Suprapubic skin (tissue), 4 donors: ENCODE results near the gene TSPAN33. TPM values are rescaled to one million over a fixed set of nuclear protein-coding genes. Genes with fewer than 3 reads are reported as not detected.

ENCODE experiments used
- DNase-seq, 2 donors: peaks; one replicate each; pipeline ENCODE4 v3.0.0-alpha.2; 2019; ENCODE audit warnings: low spot score in 2 of 2
- H3K27ac ChIP-seq: fragments of 200-600 bp; sonication (generic); one replicate; pipeline ENCODE4 v1.5.1; 2019
- H3K27me3 ChIP-seq: fragments of 200-600 bp; sonication (generic); one replicate; pipeline ENCODE4 v1.5.1; 2019
- H3K36me3 ChIP-seq: fragments of 200-600 bp; sonication (generic); one replicate; pipeline ENCODE4 v1.5.1; 2019
- H3K4me1 ChIP-seq: fragments of 200-600 bp; sonication (generic); one replicate; pipeline ENCODE4 v1.5.1; 2019
- H3K4me3 ChIP-seq: fragments of 200-600 bp; sonication (generic); one replicate; pipeline ENCODE4 v1.5.1; 2019; ENCODE audit warnings: mild to moderate bottlenecking
- H3K9me3 ChIP-seq: fragments of 200-600 bp; sonication (generic); one replicate; pipeline ENCODE4 v1.5.1; 2019
- CTCF ChIP-seq, 2 donors: fragments of 200-600 bp in 1 of 2; fragments of 450-650 bp in 1 of 2; sonication (generic) in 1 of 2; IDR thresholded peaks; one replicate each; pipeline ENCODE4 v1.5.1; 2016 to 2019; ENCODE audit warnings: antibody characterized with exemption in 2 of 2, mild to moderate bottlenecking in 1 of 2, moderate library complexity in 1 of 2
- EP300 ChIP-seq: sonication (generic); formaldehyde crosslinking; IDR thresholded peaks from one replicate; pipeline ENCODE4 v1.6.1; 2017; ENCODE audit warnings: antibody characterized with exemption
- POLR2A ChIP-seq, 2 donors: fragments of 450-650 bp; IDR thresholded peaks; one replicate each; pipeline ENCODE4 v1.6.1; 2017; ENCODE audit warnings: antibody characterized with exemption in 2 of 2, mild to moderate bottlenecking in 2 of 2, moderate library complexity in 2 of 2
- POLR2AphosphoS5 ChIP-seq, 3 donors: sonication (generic); formaldehyde crosslinking; IDR thresholded peaks; one replicate each; pipeline ENCODE4 v1.6.1; 2017; ENCODE audit warnings: antibody characterized with exemption in 3 of 3
- WGBS: methylation state at CpG from one replicate; pipeline ENCODE4 v1.1.5; 2018; 5-methylcytosine and 5-hydroxymethylcytosine counted together
- total RNA-seq, 4 donors: library from RNA; depleted of rRNA; stranded (reverse); fragments of >200 nt; gene quantifications; one replicate each; pipeline ENCODE4 v1.1.0, GENCODE V29; 2016

Gene TSPAN33
- total RNA-seq, 4 donors from 2014 or later, result 9.1 to 17.9 (median 11.1) TPM

GRCh38 chr7:129103561-129104324 is 40.8 kb upstream of the TSPAN33 start:
- TF ChIP-seq EP300, result no peak
- no peak for TF ChIP-seq POLR2A (IDR thresholded peaks at IDR 0.05)
- TF ChIP-seq CTCF (IDR thresholded peaks at IDR 0.05), result no peak
- no peak for TF ChIP-seq POLR2AphosphoS5 (IDR thresholded peaks at IDR 0.05)
- Histone ChIP-seq H3K9me3 (no peaks in the 10 kb centered on the region), H3K36me3 (no peaks in the 10 kb centered on the region), H3K27me3 (no peaks in the 10 kb centered on the region), H3K27ac (no peak overlapping the region), H3K4me1 (peaks cover 5% of the 10 kb centered on the region), H3K4me3 (no peak overlapping the region)
- no peak for DNase-seq
- WGBS, result 85% methylated on average over 4 of the region's 4 CpGs

- Histone ChIP-seq H3K9me3 (no peaks in the 10 kb centered on the region), H3K27me3 (no peaks in the 10 kb centered on the region), H3K4me3 (no peak overlapping the region), H3K27ac (no peak overlapping the region), H3K36me3 (no peaks in the 10 kb centered on the region), H3K4me1 (peaks cover 9% of the 10 kb centered on the region)
- no peak for DNase-seq
- TF ChIP-seq POLR2AphosphoS5 (IDR thresholded peaks at IDR 0.05), result no peak
- WGBS, result 97% methylated on average over 4 of the region's 4 CpGs
Observed at GRCh38 chr7:129108581-129108980, 35.9 kb upstream of the TSPAN33 start.

GRCh38 chr7:129110258-129110981 is 34.1 kb upstream of the TSPAN33 start:
- no peaks in the 10 kb centered on the region for H3K36me3 ChIP-seq
- no peak for TF ChIP-seq POLR2A (IDR thresholded peaks at IDR 0.05)
- no peak for TF ChIP-seq EP300
- H3K4me1 ChIP-seq, result peaks cover 9% of the 10 kb centered on the region
- no peak overlapping the region for H3K4me3 ChIP-seq
- WGBS, result 65% methylated on average over 1 of the region's 1 CpG
- peak overlapping the region; percentile 54 for H3K27ac ChIP-seq
- H3K27me3 ChIP-seq, result no peaks in the 10 kb centered on the region
- no peak for DNase-seq
- H3K9me3 ChIP-seq, result no peaks in the 10 kb centered on the region

- no peaks in the 10 kb centered on the region for H3K9me3 ChIP-seq
- DNase-seq, result no peak
- no peaks in the 10 kb centered on the region for H3K36me3 ChIP-seq
- no peak overlapping the region for H3K27ac ChIP-seq
- H3K4me3 ChIP-seq, result no peak overlapping the region
- no peaks in the 10 kb centered on the region for H3K27me3 ChIP-seq
- H3K4me1 ChIP-seq, result peaks cover 9% of the 10 kb centered on the region
- TF ChIP-seq POLR2AphosphoS5 (IDR thresholded peaks at IDR 0.05) (no peak), CTCF (IDR thresholded peaks at IDR 0.05) (no peak), EP300 (no peak), POLR2A (IDR thresholded peaks at IDR 0.05) (no peak)
Observed at GRCh38 chr7:129110982-129111376, 33.5 kb upstream of the TSPAN33 start.

- H3K9me3 ChIP-seq, result no peaks in the 10 kb centered on the region
- no peak overlapping the region for H3K4me3 ChIP-seq
- H3K36me3 ChIP-seq, result no peaks in the 10 kb centered on the region
- no peak for DNase-seq
- TF ChIP-seq CTCF (IDR thresholded peaks at IDR 0.05) (no peak), EP300 (no peak), POLR2AphosphoS5 (IDR thresholded peaks at IDR 0.05) (no peak), POLR2A (IDR thresholded peaks at IDR 0.05) (no peak)
- peaks cover 3% of the 10 kb centered on the region for H3K4me1 ChIP-seq
- no peaks in the 10 kb centered on the region for H3K27me3 ChIP-seq
- H3K27ac ChIP-seq, result no peak overlapping the region
Observed at GRCh38 chr7:129115676-129116075, 28.8 kb upstream of the TSPAN33 start.

GRCh38 chr7:129118182-129118581 is 26.3 kb upstream of the TSPAN33 start:
- TF ChIP-seq EP300 (no peak), POLR2AphosphoS5 (IDR thresholded peaks at IDR 0.05) (no peak), CTCF (IDR thresholded peaks at IDR 0.05) (no peak), POLR2A (IDR thresholded peaks at IDR 0.05) (no peak)
- H3K27me3 ChIP-seq, result no peaks in the 10 kb centered on the region
- no peak for DNase-seq
- H3K36me3 ChIP-seq, result no peaks in the 10 kb centered on the region
- H3K4me1 ChIP-seq, result no peaks in the 10 kb centered on the region
- no peak overlapping the region for H3K27ac ChIP-seq
- H3K4me3 ChIP-seq, result no peak overlapping the region
- H3K9me3 ChIP-seq, result no peaks in the 10 kb centered on the region
- WGBS, result 85% methylated on average over 7 of the region's 7 CpGs
